Erythroblast (primary cell): Measurements from ENCODE around the gene ZBTB3.
"Not testable (repeated sequence)": the region's sequence is repeated elsewhere in the genome, so short reads cannot be mapped to it uniquely, and the experiment has no call there.

ENCODE experiments used
- GATA1 ChIP-seq: IDR thresholded peaks from 2 replicates; pipeline ENCODE4 v1.6.1; 2011; ENCODE audit warnings: low read depth, mild to moderate bottlenecking, control low read depth, low read length, moderate library complexity
- POLR2A ChIP-seq: IDR thresholded peaks from 2 replicates; pipeline ENCODE4 v1.6.1; 2011; ENCODE audit warnings: mild to moderate bottlenecking, low read length

- not testable (repeated sequence) for TF ChIP-seq POLR2A, GATA1
Measured at GRCh38 chr11:62703921-62704320, 50.0 kb downstream of the ZBTB3 start.
